ENCODE measurements around the gene TRMT5. TPM values are rescaled to one million over a fixed set of nuclear protein-coding genes. Genes with fewer than 3 reads are reported as not detected.

TRMT5 gene
- total RNA-seq, 4 donors from 2014 or later: 4.4 to 29.4 (median 11.5) TPM

DNA sequence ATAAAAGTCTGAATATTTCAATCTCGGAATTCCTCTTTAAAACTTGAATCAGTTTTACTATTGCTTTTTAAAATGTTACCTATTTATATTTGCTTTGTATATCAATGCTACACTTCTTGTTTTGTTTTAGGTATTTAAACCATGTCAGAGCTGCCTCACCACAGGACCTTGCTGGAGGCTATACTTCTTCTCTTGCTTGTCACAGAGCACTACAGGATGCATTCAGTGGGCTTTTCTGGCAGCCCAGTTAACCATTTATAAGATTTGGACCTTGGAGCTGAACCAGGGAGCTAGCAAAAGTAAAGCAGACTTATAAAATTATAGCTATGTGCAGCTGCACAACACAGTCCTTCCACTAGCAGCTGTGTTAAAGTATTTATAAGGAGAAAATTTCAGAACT, 12.8 kb downstream of the TRMT5 start:
- H3K9me3 ChIP-seq: no peaks in the 10 kb centered on the region
- no peaks in the 10 kb centered on the region for H3K4me1 ChIP-seq
- TF ChIP-seq, protein P1, sequence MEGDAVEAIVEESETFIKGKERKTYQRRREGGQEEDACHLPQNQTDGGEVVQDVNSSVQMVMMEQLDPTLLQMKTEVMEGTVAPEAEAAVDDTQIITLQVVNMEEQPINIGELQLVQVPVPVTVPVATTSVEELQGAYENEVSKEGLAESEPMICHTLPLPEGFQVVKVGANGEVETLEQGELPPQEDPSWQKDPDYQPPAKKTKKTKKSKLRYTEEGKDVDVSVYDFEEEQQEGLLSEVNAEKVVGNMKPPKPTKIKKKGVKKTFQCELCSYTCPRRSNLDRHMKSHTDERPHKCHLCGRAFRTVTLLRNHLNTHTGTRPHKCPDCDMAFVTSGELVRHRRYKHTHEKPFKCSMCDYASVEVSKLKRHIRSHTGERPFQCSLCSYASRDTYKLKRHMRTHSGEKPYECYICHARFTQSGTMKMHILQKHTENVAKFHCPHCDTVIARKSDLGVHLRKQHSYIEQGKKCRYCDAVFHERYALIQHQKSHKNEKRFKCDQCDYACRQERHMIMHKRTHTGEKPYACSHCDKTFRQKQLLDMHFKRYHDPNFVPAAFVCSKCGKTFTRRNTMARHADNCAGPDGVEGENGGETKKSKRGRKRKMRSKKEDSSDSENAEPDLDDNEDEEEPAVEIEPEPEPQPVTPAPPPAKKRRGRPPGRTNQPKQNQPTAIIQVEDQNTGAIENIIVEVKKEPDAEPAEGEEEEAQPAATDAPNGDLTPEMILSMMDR (IDR thresholded peaks at IDR 0.05): no peak
- no peak for TF ChIP-seq POLR2A (IDR thresholded peaks at IDR 0.05)
- DNase-seq: no peak
- H3K27me3 ChIP-seq: no peaks in the 10 kb centered on the region
- H3K36me3 ChIP-seq: no peaks in the 10 kb centered on the region
- no peak overlapping the region for H3K27ac ChIP-seq
- H3K4me3 ChIP-seq: no peak overlapping the region
- intact Hi-C loops (cut with DNase I; ENCODE audit: low total_unique reads): no loop called here

DNA sequence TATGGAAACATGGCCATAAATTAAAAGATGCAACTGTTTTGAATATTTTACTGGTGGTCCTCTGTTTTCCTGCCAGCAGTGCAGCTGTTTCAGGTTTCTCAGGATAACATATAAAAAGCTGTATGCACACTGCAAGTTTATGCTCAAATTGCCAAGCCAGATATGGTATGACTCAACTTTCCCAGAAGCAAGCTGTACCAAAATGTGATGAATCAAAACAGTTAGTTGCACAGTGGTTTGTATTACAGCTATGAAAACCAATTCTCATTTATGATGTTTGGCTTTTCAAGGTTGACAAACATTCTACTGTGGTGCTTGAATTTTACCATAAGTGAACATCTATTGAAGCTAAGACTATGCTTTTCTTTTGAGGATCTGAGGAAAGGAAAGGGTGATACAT, 15.5 kb downstream of the TRMT5 start:
- Histone ChIP-seq H3K4me1 (no peaks in the 10 kb centered on the region), H3K36me3 (no peaks in the 10 kb centered on the region), H3K9me3 (no peaks in the 10 kb centered on the region), H3K4me3 (no peak overlapping the region), H3K27ac (no peak overlapping the region), H3K27me3 (no peaks in the 10 kb centered on the region)
- DNase-seq: no peak
- intact Hi-C loops (cut with DNase I; ENCODE audit: low total_unique reads): no loop called here
- TF ChIP-seq, protein P1 (IDR thresholded peaks at IDR 0.05): no peak
- TF ChIP-seq POLR2A (IDR thresholded peaks at IDR 0.05): no peak

DNA sequence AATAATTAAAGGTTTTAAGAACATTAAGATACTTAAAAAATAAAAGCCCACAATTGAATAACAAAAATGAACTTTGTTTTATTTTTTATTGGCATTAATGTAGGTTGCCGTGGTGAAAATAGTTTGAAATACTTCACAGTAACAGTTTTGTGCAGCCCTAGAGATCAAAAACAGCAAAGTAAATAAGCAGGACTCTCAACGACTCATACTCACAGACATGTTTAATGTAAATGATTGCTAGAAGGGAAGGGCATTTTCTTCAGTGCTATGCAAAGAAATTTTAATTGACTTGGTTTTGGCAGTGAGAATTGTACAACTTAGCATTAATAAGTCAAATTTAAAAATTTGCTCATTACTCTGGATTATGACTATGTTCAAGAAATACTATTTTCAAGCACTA, 16.0 kb downstream of the TRMT5 start:
- H3K4me3 ChIP-seq: no peak overlapping the region
- no peaks in the 10 kb centered on the region for H3K9me3 ChIP-seq
- no peaks in the 10 kb centered on the region for H3K36me3 ChIP-seq
- DNase-seq: no peak
- no peak overlapping the region for H3K27ac ChIP-seq
- no peaks in the 10 kb centered on the region for H3K4me1 ChIP-seq
- TF ChIP-seq, protein P1 (IDR thresholded peaks at IDR 0.05): no peak
- TF ChIP-seq POLR2A (IDR thresholded peaks at IDR 0.05): no peak
- no peaks in the 10 kb centered on the region for H3K27me3 ChIP-seq
- intact Hi-C loops (cut with DNase I; ENCODE audit: low total_unique reads): no loop called here

DNA sequence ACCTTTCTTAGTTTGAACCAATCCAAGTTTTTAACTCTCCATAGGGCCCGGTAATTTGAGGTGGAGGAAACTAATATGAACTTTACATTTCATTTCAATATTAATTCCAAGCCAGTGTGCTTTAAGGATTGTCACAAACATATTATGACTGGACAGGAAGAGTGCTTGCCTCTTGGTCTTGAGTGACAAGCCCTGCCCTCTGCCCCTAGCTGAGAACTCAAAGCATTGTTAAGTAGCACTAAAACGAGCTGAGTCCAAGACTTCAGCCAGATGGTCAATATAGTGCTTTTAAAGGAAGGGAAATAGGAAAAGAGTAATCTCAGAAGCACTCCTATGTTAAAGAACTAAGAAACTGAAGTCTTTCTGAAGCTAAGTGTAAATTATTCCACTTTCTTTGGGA, 17.1 kb downstream of the TRMT5 start:
- TF ChIP-seq, protein P1 (IDR thresholded peaks at IDR 0.05): no peak
- TF ChIP-seq POLR2A (IDR thresholded peaks at IDR 0.05): no peak
- Histone ChIP-seq H3K36me3 (no peaks in the 10 kb centered on the region), H3K27me3 (no peaks in the 10 kb centered on the region), H3K27ac (no peak overlapping the region), H3K4me1 (no peaks in the 10 kb centered on the region), H3K9me3 (no peaks in the 10 kb centered on the region), H3K4me3 (no peak overlapping the region)
- intact Hi-C loops (cut with DNase I; ENCODE audit: low total_unique reads): no loop called here
- no peak for DNase-seq

DNA sequence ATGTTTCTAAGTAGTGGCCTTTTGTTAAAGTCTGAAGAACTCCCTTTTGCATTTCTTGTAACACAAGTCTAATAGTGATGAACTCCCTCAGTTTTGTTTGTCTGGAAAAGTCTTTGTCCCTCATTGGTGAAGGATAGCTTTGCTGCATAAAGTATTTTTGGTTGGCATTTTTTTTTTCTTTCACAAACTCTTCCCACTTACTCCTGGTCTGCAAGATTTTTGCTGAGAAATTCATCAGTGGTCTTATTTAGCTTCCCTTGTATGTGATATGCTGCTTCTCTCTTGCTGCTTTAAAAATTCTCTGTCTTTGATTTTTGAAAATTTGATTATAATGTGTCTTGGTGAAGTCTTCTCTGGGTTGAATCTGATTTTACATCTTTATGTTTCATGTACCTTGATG, 22.7 kb downstream of the TRMT5 start:
- Histone ChIP-seq H3K4me3 (no peak overlapping the region), H3K36me3 (no peaks in the 10 kb centered on the region), H3K9me3 (peaks cover 0 to 22% of the 10 kb centered on the region in 2 donors), H3K27me3 (no peaks in the 10 kb centered on the region), H3K4me1 (no peaks in the 10 kb centered on the region), H3K27ac (no peak overlapping the region)
- no peak for TF ChIP-seq POLR2A (IDR thresholded peaks at IDR 0.05)
- TF ChIP-seq, protein P1 (IDR thresholded peaks at IDR 0.05): no peak
- intact Hi-C loops (cut with DNase I; ENCODE audit: low total_unique reads): no loop called here
- DNase-seq: no peak

Data from uterus (tissue), 4 donors.